Panc1 (cell line): ENCODE results near the gene RNF220.

Source experiments
- CTCF ChIP-seq: fragments of 450-650 bp; IDR thresholded peaks from 2 replicates; pipeline ENCODE4 v1.5.1; 2017; ENCODE audit warnings: mild to moderate bottlenecking
- TF ChIP-seq, protein P1 (sequence below), 2 experiments: IDR thresholded peaks; 2 replicates each; pipeline ENCODE4 v1.6.1; 2011 to 2012; ENCODE audit warnings: low read depth in 2 of 2, control low read depth in 1 of 2, low read length in 1 of 2, mild to moderate bottlenecking in 1 of 2, moderate library complexity in 1 of 2; ENCODE audit not compliant: insufficient read depth in 1 of 2

GRCh38 chr1:44408632-44409602 lies 3.9 kb downstream of the RNF220 start:
- TF ChIP-seq CTCF = no peak
- TF ChIP-seq, protein P1, sequence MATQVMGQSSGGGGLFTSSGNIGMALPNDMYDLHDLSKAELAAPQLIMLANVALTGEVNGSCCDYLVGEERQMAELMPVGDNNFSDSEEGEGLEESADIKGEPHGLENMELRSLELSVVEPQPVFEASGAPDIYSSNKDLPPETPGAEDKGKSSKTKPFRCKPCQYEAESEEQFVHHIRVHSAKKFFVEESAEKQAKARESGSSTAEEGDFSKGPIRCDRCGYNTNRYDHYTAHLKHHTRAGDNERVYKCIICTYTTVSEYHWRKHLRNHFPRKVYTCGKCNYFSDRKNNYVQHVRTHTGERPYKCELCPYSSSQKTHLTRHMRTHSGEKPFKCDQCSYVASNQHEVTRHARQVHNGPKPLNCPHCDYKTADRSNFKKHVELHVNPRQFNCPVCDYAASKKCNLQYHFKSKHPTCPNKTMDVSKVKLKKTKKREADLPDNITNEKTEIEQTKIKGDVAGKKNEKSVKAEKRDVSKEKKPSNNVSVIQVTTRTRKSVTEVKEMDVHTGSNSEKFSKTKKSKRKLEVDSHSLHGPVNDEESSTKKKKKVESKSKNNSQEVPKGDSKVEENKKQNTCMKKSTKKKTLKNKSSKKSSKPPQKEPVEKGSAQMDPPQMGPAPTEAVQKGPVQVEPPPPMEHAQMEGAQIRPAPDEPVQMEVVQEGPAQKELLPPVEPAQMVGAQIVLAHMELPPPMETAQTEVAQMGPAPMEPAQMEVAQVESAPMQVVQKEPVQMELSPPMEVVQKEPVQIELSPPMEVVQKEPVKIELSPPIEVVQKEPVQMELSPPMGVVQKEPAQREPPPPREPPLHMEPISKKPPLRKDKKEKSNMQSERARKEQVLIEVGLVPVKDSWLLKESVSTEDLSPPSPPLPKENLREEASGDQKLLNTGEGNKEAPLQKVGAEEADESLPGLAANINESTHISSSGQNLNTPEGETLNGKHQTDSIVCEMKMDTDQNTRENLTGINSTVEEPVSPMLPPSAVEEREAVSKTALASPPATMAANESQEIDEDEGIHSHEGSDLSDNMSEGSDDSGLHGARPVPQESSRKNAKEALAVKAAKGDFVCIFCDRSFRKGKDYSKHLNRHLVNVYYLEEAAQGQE (IDR thresholded peaks at IDR 0.05; ENCODE audit: insufficient read depth in 1 of 2, low read depth in 2 of 2, low read length in 1 of 2) = no peak
